Left ventricle myocardium inferior (tissue), 1 donor: ENCODE measurements around the gene RFC1. TPM values are rescaled to one million over a fixed set of nuclear protein-coding genes. Genes with fewer than 3 reads are reported as not detected.
"Not testable (repeated sequence)": the region's sequence is repeated elsewhere in the genome, so short reads cannot be mapped to it uniquely, and the experiment has no call there.

Experiments used
- DNase-seq: peaks from one replicate; pipeline ENCODE4 v3.0.0-alpha.2; 2020
- H3K27ac ChIP-seq: fragments of 200-600 bp; replicated peaks from 2 replicates; pipeline ENCODE4 v1.8.0; 2021
- H3K27me3 ChIP-seq: fragments of 200-600 bp; 2 replicates; pipeline ENCODE4 v1.8.0; 2021; ENCODE audit warnings: low read depth
- H3K36me3 ChIP-seq: fragments of 200-600 bp; 2 replicates; pipeline ENCODE4 v1.8.0; 2021
- H3K4me1 ChIP-seq: fragments of 200-600 bp; 2 replicates; pipeline ENCODE4 v1.8.0; 2021
- H3K4me3 ChIP-seq: fragments of 200-600 bp; 2 replicates; pipeline ENCODE4 v1.8.0; 2021; ENCODE audit warnings: mild to moderate bottlenecking, moderate library complexity
- H3K9me3 ChIP-seq: fragments of 200-600 bp; replicated peaks from 2 replicates; pipeline ENCODE4 v1.8.0; 2021
- CTCF ChIP-seq: fragments of 200-600 bp; IDR thresholded peaks from 2 replicates; pipeline ENCODE4 v1.8.0; 2021; ENCODE audit warnings: antibody characterized with exemption, mild to moderate bottlenecking, borderline replicate concordance
- intact Hi-C: fragments of 100-400 bp; cut with micrococcal nuclease; formaldehyde crosslinking; loops from one replicate; pipeline ENCODE4 v1.11.0; 2022
- total RNA-seq: library from RNA; stranded (reverse); fragmentation: NEBNext Ultra II Directional; extraction: Animal tissue kit (Norgen Biotek cat#: 25700); gene quantifications from one replicate; pipeline ENCODE4 v1.2.1, GENCODE V29; 2021
- donor health status: DM: no; HTN: yes; CAD: no; lungs with severe emphysema.

RFC1 gene
- total RNA-seq, 1 donor from 2014 or later: 22.0 TPM

GRCh38 chr4:39406763-39407583, 40.8 kb upstream of the RFC1 start, which contains the start of gene KLB:
Gene KLB (plus strand): TSS chr4:39406930. CDS start chr4:39406950, 20 bp downstream.
- no peak for TF ChIP-seq CTCF
- DNase-seq: no peak
- H3K27ac ChIP-seq: no peak within 1 kb of the TSS
- H3K36me3 ChIP-seq: no peaks in the 10 kb centered on the region
- H3K4me1 ChIP-seq: no peaks in the 10 kb centered on the region
- intact Hi-C loops: no loop called here
- no peaks in the 10 kb centered on the region for H3K9me3 ChIP-seq
- no peak within 1 kb of the TSS for H3K4me3 ChIP-seq
- peaks cover 5% of the 10 kb centered on the region for H3K27me3 ChIP-seq

- not testable (repeated sequence) for DNase-seq
Measured at GRCh38 chr4:39401640-39402039, 35.5 kb upstream of the RFC1 start.

GRCh38 chr4:39394706-39395105, 28.5 kb upstream of the RFC1 start:
- H3K27ac ChIP-seq: no peak overlapping the region
- no peaks in the 10 kb centered on the region for H3K9me3 ChIP-seq
- H3K4me3 ChIP-seq: no peak overlapping the region
- H3K36me3 ChIP-seq: no peaks in the 10 kb centered on the region
- no peak for DNase-seq
- intact Hi-C loops: no loop called here
- no peak for TF ChIP-seq CTCF
- H3K4me1 ChIP-seq: no peaks in the 10 kb centered on the region
- peaks cover under 1% of the 10 kb centered on the region for H3K27me3 ChIP-seq

More at GRCh38 chr4:39401640-39402039, 35.5 kb upstream of the RFC1 start:
- H3K4me1 ChIP-seq, H3K9me3 ChIP-seq, intact Hi-C loops, H3K27ac ChIP-seq, H3K4me3 ChIP-seq, H3K27me3 ChIP-seq, H3K36me3 ChIP-seq: not testable (repeated sequence)

GRCh38 chr4:39390603-39391002, 24.4 kb upstream of the RFC1 start:
- Histone ChIP-seq H3K4me3 (no peak overlapping the region), H3K4me1 (no peaks in the 10 kb centered on the region), H3K27ac (no peak overlapping the region), H3K27me3 (peaks cover 12% of the 10 kb centered on the region), H3K36me3 (no peaks in the 10 kb centered on the region), H3K9me3 (no peaks in the 10 kb centered on the region)
- DNase-seq: no peak
- TF ChIP-seq CTCF: no peak
- intact Hi-C loops: no loop called here

- Histone ChIP-seq H3K4me3 (no peak overlapping the region), H3K27ac (no peak overlapping the region), H3K4me1 (no peaks in the 10 kb centered on the region), H3K27me3 (peaks cover 36% of the 10 kb centered on the region), H3K36me3 (no peaks in the 10 kb centered on the region), H3K9me3 (peaks cover 1% of the 10 kb centered on the region)
- DNase-seq: no peak
- intact Hi-C loops: no loop called here
- TF ChIP-seq CTCF: no peak
Measured at GRCh38 chr4:39384563-39384962, 18.4 kb upstream of the RFC1 start.

- peaks cover 9% of the 10 kb centered on the region for H3K9me3 ChIP-seq
- H3K36me3 ChIP-seq: no peaks in the 10 kb centered on the region
- peaks cover 31% of the 10 kb centered on the region for H3K27me3 ChIP-seq
- no peaks in the 10 kb centered on the region for H3K4me1 ChIP-seq
- intact Hi-C loops: no loop called here
- no peak for TF ChIP-seq CTCF
- H3K4me3 ChIP-seq: no peak overlapping the region
- no peak overlapping the region for H3K27ac ChIP-seq
- DNase-seq: no peak
Measured at GRCh38 chr4:39383690-39384089, 17.5 kb upstream of the RFC1 start.
